ENCODE data around the gene DBH. TPM values are rescaled to one million over a fixed set of nuclear protein-coding genes. Genes with fewer than 3 reads are reported as not detected.

DBH gene
- total and polyA plus RNA-seq, 2 donors (not counting 1 experiment from before 2014, with no cell fraction given): not detected

DNA sequence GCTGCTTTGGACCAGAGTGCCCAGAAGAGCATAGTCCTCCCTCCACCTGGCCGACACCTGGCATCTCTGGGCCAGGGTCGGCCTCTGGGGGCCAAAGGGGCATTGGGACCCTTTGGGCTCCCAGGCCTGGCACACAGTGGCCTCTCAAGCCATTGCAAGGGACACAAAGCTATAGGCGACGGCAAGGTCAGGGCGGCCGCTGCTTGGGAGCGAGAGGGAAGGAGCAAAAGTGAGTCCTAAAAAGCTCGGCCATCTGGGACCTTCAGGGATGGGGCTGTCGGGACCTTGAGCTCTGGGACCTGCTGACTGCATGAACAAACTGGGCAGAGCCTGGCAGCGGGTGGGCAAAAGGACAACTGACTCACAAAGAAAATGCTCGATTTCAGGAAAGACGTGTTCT is 13.9 kb downstream of the DBH start:
- Histone ChIP-seq H2AFZ (ENCODE audit: insufficient read depth, low read depth, low read length, poor library complexity, severe bottlenecking) (no peak overlapping the region), H3K4me1 (ENCODE audit: control insufficient read depth in 2 of 2, insufficient read depth in 2 of 2, low read length in 2 of 2) (no peaks in the 10 kb centered on the region), H3K27ac (ENCODE audit: low read length in 2 of 2) (no peak overlapping the region), H3K4me3 (ENCODE audit: control extremely low read depth in 1 of 5, extremely low read depth in 1 of 5, insufficient read depth in 1 of 5, low read depth in 2 of 5, low read length in 4 of 5) (no peak overlapping the region), H3K27me3 (replicated peaks in 1 of 4; ENCODE audit: control extremely low read depth in 1 of 4, control insufficient read depth in 3 of 4, insufficient read depth in 4 of 4, low read length in 3 of 4) (peaks cover 0 to 9% (median 0%) of the 10 kb centered on the region in 4 experiments), H3K4me2 (replicated peaks; ENCODE audit: low read depth, low read length, poor library complexity, severe bottlenecking) (no peak overlapping the region), H3K9me3 (ENCODE audit: control extremely low read depth in 1 of 3, control insufficient read depth in 2 of 3, insufficient read depth in 1 of 3, low read length in 2 of 3) (peaks cover 0 to 6% (median 0%) of the 10 kb centered on the region in 3 donors), H3K36me3 (replicated peaks in 1 of 2; ENCODE audit: control extremely low read depth in 1 of 2, control insufficient read depth in 1 of 2, extremely low read depth in 1 of 2, insufficient read depth in 2 of 2, low read length in 1 of 2) (no peaks in the 10 kb centered on the region), H4K20me1 (ENCODE audit: control insufficient read depth, insufficient read depth, low read length, poor library complexity, severe bottlenecking) (no peaks in the 10 kb centered on the region), H3K9ac (ENCODE audit: low read length) (no peak overlapping the region), H3K79me2 (ENCODE audit: control insufficient read depth, insufficient read depth, low read length) (no peaks in the 10 kb centered on the region)
- Mint-ChIP-seq H3K27ac (no peak overlapping the region), H3K9me3 (ENCODE audit: insufficient read depth) (no peaks in the 10 kb centered on the region), H3K4me1 (no peaks in the 10 kb centered on the region), H3K27me3 (peaks cover 27% of the 10 kb centered on the region), H3K4me3 (no peak overlapping the region)
- ChIA-PET POLR2A (interaction anchor here (0.5 to 0.7 kb wide), 2 partner anchors 155 to 840 kb away, joined by 3 to 6 read pairs; no protein-coding TSS in a partner anchor), CTCF (no interaction called here)
- no peak for TF ChIP-seq EZH2 (IDR thresholded peaks at IDR 0.05; ENCODE audit: borderline replicate concordance, insufficient read depth, low read depth, low read length, poor library complexity, severe bottlenecking)
- TF ChIP-seq, protein P1, sequence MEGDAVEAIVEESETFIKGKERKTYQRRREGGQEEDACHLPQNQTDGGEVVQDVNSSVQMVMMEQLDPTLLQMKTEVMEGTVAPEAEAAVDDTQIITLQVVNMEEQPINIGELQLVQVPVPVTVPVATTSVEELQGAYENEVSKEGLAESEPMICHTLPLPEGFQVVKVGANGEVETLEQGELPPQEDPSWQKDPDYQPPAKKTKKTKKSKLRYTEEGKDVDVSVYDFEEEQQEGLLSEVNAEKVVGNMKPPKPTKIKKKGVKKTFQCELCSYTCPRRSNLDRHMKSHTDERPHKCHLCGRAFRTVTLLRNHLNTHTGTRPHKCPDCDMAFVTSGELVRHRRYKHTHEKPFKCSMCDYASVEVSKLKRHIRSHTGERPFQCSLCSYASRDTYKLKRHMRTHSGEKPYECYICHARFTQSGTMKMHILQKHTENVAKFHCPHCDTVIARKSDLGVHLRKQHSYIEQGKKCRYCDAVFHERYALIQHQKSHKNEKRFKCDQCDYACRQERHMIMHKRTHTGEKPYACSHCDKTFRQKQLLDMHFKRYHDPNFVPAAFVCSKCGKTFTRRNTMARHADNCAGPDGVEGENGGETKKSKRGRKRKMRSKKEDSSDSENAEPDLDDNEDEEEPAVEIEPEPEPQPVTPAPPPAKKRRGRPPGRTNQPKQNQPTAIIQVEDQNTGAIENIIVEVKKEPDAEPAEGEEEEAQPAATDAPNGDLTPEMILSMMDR (IDR thresholded peaks at IDR 0.05): no peak
- DNase-seq (no peak), ATAC-seq (ENCODE audit: low read depth) (no peak)
- WGBS (ENCODE audit: insufficient coverage): 88% methylated on average over 11 of the region's 12 CpGs
- intact Hi-C loops (cut with micrococcal nuclease): no loop called here

DNA sequence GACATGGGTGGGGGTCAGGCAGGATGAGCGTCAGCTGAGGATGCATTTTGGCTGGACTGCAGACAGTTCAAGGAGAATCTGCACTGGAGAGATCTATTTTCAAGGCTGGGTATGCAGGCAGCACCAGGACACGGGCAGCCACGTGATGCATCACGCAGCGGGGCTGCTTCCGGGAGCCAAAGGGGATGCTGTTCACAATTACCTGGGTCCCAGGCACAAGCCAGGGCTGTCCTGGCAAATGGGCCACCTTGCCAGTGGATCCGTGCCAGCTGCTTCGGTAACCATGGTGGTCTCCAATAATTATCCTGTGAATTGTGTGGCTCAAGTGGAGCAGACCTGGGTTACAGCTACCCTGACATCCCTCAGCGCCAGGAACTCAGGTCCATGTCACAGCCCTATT is 17.5 kb downstream of the DBH start:
- intact Hi-C loops (cut with micrococcal nuclease): no loop called here
- POLR2A ChIA-PET: interaction anchor here (0.7 kb wide), 1 partner anchor 423 kb away, joined by 3 read pairs; no protein-coding TSS in a partner anchor
- TF ChIP-seq, protein P1 (IDR thresholded peaks at IDR 0.05): no peak
- no peak for TF ChIP-seq EZH2 (IDR thresholded peaks at IDR 0.05; ENCODE audit: borderline replicate concordance, insufficient read depth, low read depth, low read length, poor library complexity, severe bottlenecking)

More for the DNA sequence above, 17.5 kb downstream of the DBH start:
- no peak overlapping the region for H3K27ac ChIP-seq (ENCODE audit: low read length in 2 of 2)
- ATAC-seq (ENCODE audit: low read depth): no peak
- H3K9ac ChIP-seq (ENCODE audit: low read length): no peak overlapping the region
- CTCF ChIA-PET: no interaction called here
- no peak overlapping the region for H3K27ac Mint-ChIP-seq
- H3K9me3 ChIP-seq (ENCODE audit: control extremely low read depth in 1 of 3, control insufficient read depth in 2 of 3, insufficient read depth in 1 of 3, low read length in 2 of 3): no peaks in the 10 kb centered on the region
- no peak overlapping the region for H3K4me3 Mint-ChIP-seq
- H3K4me3 ChIP-seq (ENCODE audit: control extremely low read depth in 1 of 5, extremely low read depth in 1 of 5, insufficient read depth in 1 of 5, low read depth in 2 of 5, low read length in 4 of 5): no peak overlapping the region
- no peak overlapping the region for H2AFZ ChIP-seq (ENCODE audit: insufficient read depth, low read depth, low read length, poor library complexity, severe bottlenecking)
- DNase-seq: no peak
- H3K4me1 Mint-ChIP-seq: no peaks in the 10 kb centered on the region
- H3K27me3 Mint-ChIP-seq: peaks cover 51% of the 10 kb centered on the region
- no peaks in the 10 kb centered on the region for H4K20me1 ChIP-seq (ENCODE audit: control insufficient read depth, insufficient read depth, low read length, poor library complexity, severe bottlenecking)
- H3K36me3 ChIP-seq (replicated peaks in 1 of 2; ENCODE audit: control extremely low read depth in 1 of 2, control insufficient read depth in 1 of 2, extremely low read depth in 1 of 2, insufficient read depth in 2 of 2, low read length in 1 of 2): no peaks in the 10 kb centered on the region
- no peak overlapping the region for H3K4me2 ChIP-seq (replicated peaks; ENCODE audit: low read depth, low read length, poor library complexity, severe bottlenecking)
- no peaks in the 10 kb centered on the region for H3K9me3 Mint-ChIP-seq (ENCODE audit: insufficient read depth)
- no peaks in the 10 kb centered on the region for H3K79me2 ChIP-seq (ENCODE audit: control insufficient read depth, insufficient read depth, low read length)
- no peaks in the 10 kb centered on the region for H3K4me1 ChIP-seq (ENCODE audit: control insufficient read depth in 2 of 2, insufficient read depth in 2 of 2, low read length in 2 of 2)
- 87% methylated on average over 8 of the region's 9 CpGs for whole genome bisulfite sequencing (ENCODE audit: insufficient coverage)
- peaks cover 0 to 45% (median 4%) of the 10 kb centered on the region in 4 experiments for H3K27me3 ChIP-seq (replicated peaks in 1 of 4; ENCODE audit: control extremely low read depth in 1 of 4, control insufficient read depth in 3 of 4, insufficient read depth in 4 of 4, low read length in 3 of 4)
